Prostate gland (tissue), 2 donors: Measurements from ENCODE around the gene LILRA1. TPM values are rescaled to one million over a fixed set of nuclear protein-coding genes. Genes with fewer than 3 reads are reported as not detected.
"Not testable (repeated sequence)": the region's sequence is repeated elsewhere in the genome, so short reads cannot be mapped to it uniquely, and the experiment has no call there.

ENCODE experiments used
- DNase-seq: peaks from one replicate; pipeline ENCODE4 v3.0.0-alpha.2; 2019; ENCODE audit warnings: low spot score
- H3K27ac ChIP-seq, 2 donors: fragments of 200-600 bp; sonication (generic); 2 replicates each; pipeline ENCODE4 v1.5.1; 2017 to 2019
- H3K27me3 ChIP-seq: fragments of 200-600 bp; sonication (generic); replicated peaks from 2 replicates; pipeline ENCODE4 v1.5.1; 2019; ENCODE audit not compliant: insufficient read depth
- H3K36me3 ChIP-seq, 2 donors: fragments of 200-600 bp; sonication (generic); 1 replicate in 1 of 2; 2 replicates in 1 of 2; pipeline versions ENCODE4 v1.5.1 to v1.8.1; 2017 to 2019
- H3K4me1 ChIP-seq: fragments of 200-600 bp; sonication (generic); replicated peaks from 2 replicates; pipeline ENCODE4 v1.5.1; 2019
- H3K4me3 ChIP-seq, 2 donors: fragments of 200-600 bp; sonication (generic); 2 replicates each; pipeline ENCODE4 v1.5.1; 2017 to 2019
- H3K9me3 ChIP-seq: fragments of 200-600 bp; sonication (generic); 2 replicates; pipeline ENCODE4 v1.5.1; 2017
- CTCF ChIP-seq, 4 experiments: fragments of 200-600 bp in 2 of 4; fragments of 450-650 bp in 2 of 4; sonication (generic) in 2 of 4; IDR thresholded peaks; 1 replicate in 3 of 4; 2 replicates in 1 of 4; pipeline ENCODE4 v1.5.1; 2016 to 2019; ENCODE audit warnings: antibody characterized with exemption in 4 of 4, mild to moderate bottlenecking in 2 of 4, moderate library complexity in 2 of 4
- POLR2A ChIP-seq: fragments of 450-650 bp; IDR thresholded peaks from one replicate; pipeline ENCODE4 v1.6.1; 2016; ENCODE audit warnings: antibody characterized with exemption, mild to moderate bottlenecking
- POLR2AphosphoS5 ChIP-seq: sonication (generic); formaldehyde crosslinking; IDR thresholded peaks from one replicate; pipeline ENCODE4 v1.6.1; 2017; ENCODE audit warnings: antibody characterized with exemption
- WGBS: methylation state at CpG from one replicate; pipeline ENCODE4 v1.1.5; 2018; 5-methylcytosine and 5-hydroxymethylcytosine counted together
- intact Hi-C: fragments of 100-400 bp; cut with DNase I; formaldehyde crosslinking; loops from one replicate; pipeline ENCODE4 v1.14.2; 2022
- total RNA-seq, 2 donors: library from RNA; depleted of rRNA; stranded (reverse); fragments of >200 nt; gene quantifications; one replicate each; pipeline ENCODE4 v1.1.0, GENCODE V29; 2016

Gene LILRA1
- total RNA-seq, 2 donors from 2014 or later = 0.96 to 1.7 TPM

- H3K27ac ChIP-seq = no peak overlapping the region
- DNase-seq = no peak
- intact Hi-C loops = no loop called here
- TF ChIP-seq POLR2AphosphoS5 (no peak), CTCF (IDR thresholded peaks at IDR 0.05) (no peak), POLR2A (no peak)
- H3K27me3 ChIP-seq = no peaks in the 10 kb centered on the region
- H3K4me3 ChIP-seq = no peak overlapping the region
- H3K36me3 ChIP-seq = no peaks in the 10 kb centered on the region
- 91% methylated on average over 11 of the region's 11 CpGs for WGBS
- H3K9me3 ChIP-seq = no peaks in the 10 kb centered on the region
- H3K4me1 ChIP-seq = no peaks in the 10 kb centered on the region
These were observed 32.5 kb upstream of the LILRA1 start for GRCh38 chr19:54560881-54561385.

GRCh38 chr19:54561840-54562239 lies 31.6 kb upstream of the LILRA1 start:
- TF ChIP-seq POLR2AphosphoS5 = no peak
- TF ChIP-seq POLR2A = no peak
- no peak for TF ChIP-seq CTCF (IDR thresholded peaks at IDR 0.05)
- Histone ChIP-seq H3K36me3 (no peaks in the 10 kb centered on the region), H3K9me3 (no peaks in the 10 kb centered on the region), H3K4me1 (no peaks in the 10 kb centered on the region), H3K27ac (no peak overlapping the region), H3K4me3 (no peak overlapping the region), H3K27me3 (no peaks in the 10 kb centered on the region)
- intact Hi-C loops = no loop called here
- 84% methylated on average over 14 of the region's 14 CpGs for WGBS
- DNase-seq = no peak

- WGBS = 85% methylated on average over 6 of the region's 6 CpGs
- H3K4me1 ChIP-seq, H3K9me3 ChIP-seq, H3K4me3 ChIP-seq, H3K27me3 ChIP-seq, DNase-seq, intact Hi-C loops, H3K36me3 ChIP-seq, H3K27ac ChIP-seq: not testable (repeated sequence)
These were observed 30.2 kb upstream of the LILRA1 start for GRCh38 chr19:54563206-54563605.

DNA sequence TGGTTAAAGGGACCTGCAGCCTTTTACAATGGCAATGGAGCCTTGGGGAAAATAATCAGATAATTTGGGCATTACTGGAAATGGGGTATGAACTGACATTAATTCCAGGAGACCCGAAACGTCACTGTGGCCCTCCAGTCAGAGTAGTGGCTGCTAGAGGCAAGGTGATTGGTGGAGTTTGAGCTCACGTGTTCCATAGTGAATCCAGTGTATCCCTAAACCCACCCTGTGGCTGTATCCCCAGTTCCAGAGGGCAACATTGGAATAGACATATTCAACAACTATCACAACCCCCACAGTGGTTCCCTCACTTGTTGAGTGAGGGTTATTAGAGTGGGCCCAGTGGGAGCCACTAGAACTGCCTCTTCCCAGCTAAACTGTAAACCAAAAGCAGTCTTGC lies 23.1 kb upstream of the LILRA1 start:
- intact Hi-C loops = no loop called here
- Histone ChIP-seq H3K27ac (no peak overlapping the region), H3K4me1 (no peaks in the 10 kb centered on the region), H3K4me3 (no peak overlapping the region), H3K9me3 (no peaks in the 10 kb centered on the region), H3K36me3 (no peaks in the 10 kb centered on the region), H3K27me3 (peaks cover 5% of the 10 kb centered on the region)
- TF ChIP-seq POLR2A = no peak
- TF ChIP-seq CTCF (IDR thresholded peaks at IDR 0.05) = no peak
- no peak for TF ChIP-seq POLR2AphosphoS5
- 71% methylated on average over 3 of the region's 3 CpGs for WGBS
- no peak for DNase-seq

DNA sequence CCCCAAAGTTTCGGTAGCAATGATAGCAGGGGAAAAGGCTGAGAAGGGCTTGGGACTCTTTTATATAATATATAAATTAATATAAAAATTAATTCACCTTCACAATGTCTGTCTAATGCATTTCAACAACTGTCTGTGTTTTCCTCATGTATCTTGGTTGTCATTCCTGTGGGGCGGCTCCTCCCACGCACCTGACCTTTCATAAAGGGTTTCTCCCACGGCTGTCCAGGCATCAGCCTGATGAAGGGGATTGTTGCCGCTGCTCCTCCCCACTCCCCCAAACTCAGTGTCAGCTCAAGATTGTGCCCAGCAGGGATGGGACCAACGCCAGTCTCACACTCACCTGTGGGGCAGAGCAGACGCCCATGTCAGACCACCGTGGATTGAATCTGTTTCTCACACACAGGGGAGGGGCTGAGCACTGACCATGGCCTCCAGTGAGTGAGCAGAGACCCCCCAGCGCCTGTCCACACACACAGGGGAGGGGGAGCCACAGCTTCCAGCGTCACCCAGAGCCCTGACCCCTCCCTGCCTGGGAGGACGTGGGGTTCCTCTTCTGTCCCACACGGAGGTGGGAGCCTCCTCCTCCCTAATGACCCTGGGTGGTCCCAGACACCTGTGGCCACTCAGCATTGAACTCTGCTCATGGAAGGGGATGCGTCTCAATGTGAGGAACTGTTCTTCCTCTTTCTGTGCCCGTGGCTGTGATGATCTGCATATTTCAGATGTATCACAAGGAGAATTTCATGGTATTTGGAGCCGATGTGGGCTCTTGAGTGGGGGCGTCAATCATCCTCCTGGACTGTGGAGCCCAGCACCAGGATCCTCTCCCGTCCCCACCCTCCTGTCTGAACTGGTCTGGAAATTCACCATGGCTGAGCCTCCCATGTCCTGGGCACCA lies 21.5 kb upstream of the LILRA1 start:
- 55% methylated on average over 16 of the region's 17 CpGs for WGBS

More for the DNA sequence above, 21.5 kb upstream of the LILRA1 start:
- H3K27ac ChIP-seq, intact Hi-C loops, H3K4me1 ChIP-seq, H3K36me3 ChIP-seq, H3K9me3 ChIP-seq, H3K4me3 ChIP-seq, H3K27me3 ChIP-seq, DNase-seq: not testable (repeated sequence)
